ENCODE measurements around the gene TMEM161B.
"Not testable (repeated sequence)": the region's sequence is repeated elsewhere in the genome, so short reads cannot be mapped to it uniquely, and the experiment has no call there.

The TMEM161B gene

DNA sequence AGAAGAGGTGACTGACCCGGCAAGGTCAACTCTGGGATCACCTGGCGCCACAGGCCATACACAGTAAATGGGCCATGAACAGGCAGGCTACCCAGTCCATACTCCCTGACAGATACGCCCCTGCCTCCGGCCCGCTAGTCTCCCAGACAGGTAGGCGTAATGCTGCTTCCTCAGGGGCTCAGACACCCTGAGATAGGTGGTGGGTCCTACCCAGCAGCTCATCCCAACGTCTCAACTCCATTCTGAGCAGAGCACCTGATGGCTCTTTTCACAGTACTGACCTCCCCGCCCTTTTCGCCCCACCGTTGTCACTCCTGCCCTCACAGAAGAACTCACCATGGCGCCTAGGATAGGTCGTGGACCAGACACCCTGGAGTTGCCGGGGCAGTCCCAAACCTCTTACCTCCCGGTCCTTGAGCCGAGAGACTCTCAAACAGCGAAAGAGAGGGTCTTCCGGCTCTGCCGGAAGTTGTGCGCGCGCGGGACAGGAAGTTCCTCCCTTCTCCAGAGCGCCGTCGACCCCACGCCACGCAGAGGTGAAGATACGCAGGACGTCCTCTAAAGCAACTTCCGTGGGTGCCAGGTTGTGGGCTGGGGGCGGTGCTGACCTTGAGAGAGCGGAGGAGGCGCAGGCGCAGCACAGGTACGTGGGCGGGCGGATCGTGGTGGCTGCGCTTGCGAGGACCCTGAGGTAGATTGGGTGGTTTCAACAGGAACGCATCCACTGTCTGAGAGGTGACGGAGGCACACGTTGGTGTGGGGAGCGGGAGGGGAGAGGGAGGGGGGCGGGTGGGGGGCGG, at the start of gene TMEM161B:
TMEM161B (minus strand) TSS at position 461 of the 800 bp plus-strand sequence; CDS start at position 339, 122 bp downstream.
- peak; percentile 94 for DNase-seq

DNA sequence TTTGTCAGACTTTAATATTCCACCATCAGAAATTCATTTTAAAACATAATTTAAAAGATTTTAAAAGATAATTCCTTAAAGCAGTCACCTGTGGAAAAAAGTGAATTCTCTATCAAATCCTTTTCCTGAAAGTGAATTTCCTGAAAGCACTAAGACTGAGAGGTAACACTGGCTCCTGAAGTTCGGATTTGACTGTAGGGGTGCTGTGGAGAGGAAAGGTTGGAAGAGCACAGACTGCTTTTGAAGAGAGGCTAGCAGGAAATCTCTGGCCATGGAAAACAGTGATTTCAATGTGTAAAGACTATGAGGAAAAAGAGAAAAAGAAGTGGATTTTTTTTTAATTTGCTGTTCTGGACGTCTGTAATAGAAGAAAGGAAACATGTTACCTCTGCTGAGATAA, 35.7 kb upstream of the TMEM161B start:
- no peak for DNase-seq

DNA sequence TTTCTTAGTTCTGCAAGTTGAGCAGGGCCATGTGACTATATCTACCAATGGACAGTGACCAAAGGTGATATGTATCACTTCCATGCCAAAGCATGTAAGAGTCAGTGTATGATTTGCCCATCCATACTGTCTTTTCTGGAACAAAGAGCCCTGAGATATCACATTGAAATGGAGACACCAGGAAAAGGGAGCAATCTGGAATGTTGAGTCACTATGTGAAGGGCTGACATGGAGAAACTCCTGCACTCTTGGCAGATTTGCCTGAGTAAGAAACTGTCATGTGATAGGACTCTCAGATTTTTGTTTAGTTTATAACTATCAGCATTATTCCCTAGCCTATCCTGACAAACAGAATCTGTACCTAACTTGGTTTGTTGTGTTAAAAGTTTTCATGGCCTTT, 29.8 kb upstream of the TMEM161B start:
- peak; percentile 58 for DNase-seq

DNA sequence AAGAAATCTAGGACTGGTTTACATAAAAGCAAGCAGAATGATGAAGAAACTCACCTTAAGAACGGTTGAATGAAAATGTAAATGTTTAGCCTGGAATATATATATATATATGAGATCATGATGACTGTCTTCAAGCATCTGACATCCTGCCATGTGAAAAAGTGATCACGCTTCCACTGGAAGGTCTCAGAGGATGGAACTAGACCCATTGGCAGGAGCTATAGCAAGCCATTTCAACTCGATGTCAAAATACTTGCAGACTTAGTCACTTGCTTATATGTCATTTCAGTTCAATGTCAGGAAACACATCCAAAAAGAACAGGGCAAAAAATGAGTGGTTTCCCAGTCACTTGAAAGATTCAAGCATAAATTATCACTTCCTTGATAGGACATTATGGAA, 22.2 kb upstream of the TMEM161B start:
- DNase-seq: no peak

DNA sequence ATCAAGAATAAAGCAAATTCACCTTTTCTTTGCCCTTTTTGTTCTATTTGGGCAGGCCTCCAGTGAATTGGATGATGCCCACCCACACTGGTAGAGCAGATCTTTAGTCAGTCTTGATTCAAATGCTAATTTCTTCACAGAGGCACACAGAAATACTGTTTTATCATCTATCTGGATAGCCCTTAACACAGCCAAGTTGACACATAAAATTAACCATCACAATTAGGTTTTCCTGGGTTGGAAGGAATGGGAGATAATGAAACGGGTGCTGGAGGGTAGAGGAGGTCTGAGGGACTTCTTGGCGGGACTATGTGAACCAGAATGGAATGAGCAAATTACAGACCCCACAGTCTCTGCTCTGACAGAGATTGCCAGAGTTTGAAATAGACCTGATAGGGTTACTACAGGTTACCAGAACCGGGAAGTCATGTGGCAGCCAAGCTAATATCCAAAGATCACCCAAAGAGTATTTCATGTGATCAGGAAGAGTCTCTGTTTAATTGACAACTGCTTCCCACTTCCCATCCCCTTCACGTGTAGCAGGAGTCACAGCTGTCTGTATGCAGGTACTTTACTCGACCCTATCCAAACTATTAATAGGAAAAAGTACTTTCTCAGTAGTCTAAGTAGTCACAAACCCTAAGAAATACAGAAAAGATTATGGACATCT, 20.0 kb upstream of the TMEM161B start:
- no peak for DNase-seq

DNA sequence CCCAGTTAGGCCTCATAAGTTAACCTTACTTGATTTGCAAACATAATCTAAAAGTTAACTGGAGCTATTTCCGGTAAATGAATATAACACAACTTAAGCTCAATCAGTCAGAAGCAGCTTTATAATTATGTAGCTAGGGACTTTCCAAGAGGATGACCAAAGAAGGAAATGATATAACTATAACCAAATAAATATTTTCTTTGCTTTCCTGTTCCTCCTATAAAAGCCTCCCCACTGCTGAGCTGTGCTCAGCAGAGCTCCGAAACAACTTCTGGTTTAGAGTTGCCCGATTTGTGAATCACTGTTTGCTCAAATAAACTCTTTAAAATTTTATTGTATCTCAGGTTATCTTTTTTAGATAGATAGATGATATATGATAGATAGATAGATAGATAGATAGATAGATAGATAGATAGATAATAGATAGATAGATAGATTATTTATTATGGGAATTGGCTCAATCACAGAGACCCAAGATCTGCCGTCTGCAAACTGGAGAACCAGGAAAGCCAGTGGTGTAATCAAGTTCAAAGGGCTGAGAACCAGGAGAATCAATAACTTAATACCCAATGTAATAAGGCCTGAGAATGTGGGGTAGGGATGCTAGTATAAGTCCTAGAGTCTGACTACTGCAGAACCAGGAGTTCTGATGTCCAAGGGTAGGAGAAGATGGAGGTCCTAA, 19.3 kb upstream of the TMEM161B start:
- DNase-seq: no peak

DNA sequence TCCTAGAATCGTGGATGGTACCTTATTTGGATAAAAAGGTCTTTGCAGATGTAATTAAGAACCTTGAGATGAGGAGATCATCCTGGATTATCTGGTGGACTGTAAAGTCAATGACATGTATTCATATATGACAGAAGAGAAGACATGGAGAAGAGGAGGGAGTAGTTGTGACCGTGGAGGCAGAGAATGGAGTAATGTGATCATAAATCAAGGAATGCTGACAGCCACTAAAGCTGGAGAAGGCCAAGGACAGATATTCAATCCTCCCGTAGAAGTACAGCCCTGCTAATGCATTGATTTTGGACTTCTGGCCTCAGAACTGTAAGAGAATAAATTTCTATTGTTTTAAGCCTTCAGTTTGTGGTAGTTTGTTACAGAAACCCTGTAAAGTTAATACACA, 18.7 kb upstream of the TMEM161B start:
- no peak for DNase-seq

DNA sequence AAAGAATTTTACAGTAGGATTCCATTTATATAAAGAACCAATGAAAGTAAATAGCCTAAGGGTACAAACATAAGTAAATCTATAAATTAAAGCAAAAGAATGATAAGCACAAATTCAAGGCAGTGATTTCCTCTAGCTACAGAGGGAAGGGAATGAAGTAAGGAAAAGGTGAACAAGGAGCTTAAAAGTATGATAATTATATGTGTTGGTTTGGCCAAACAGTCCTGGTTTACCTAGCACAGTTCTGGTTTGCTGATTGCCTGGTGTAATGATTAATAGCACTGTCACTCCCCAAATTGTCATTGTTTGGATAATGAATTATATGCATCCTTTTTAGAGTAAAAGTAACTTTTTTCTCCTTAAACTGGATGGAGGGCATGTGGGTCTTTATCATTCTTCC, 15.0 kb upstream of the TMEM161B start:
- DNase-seq: no peak

DNA sequence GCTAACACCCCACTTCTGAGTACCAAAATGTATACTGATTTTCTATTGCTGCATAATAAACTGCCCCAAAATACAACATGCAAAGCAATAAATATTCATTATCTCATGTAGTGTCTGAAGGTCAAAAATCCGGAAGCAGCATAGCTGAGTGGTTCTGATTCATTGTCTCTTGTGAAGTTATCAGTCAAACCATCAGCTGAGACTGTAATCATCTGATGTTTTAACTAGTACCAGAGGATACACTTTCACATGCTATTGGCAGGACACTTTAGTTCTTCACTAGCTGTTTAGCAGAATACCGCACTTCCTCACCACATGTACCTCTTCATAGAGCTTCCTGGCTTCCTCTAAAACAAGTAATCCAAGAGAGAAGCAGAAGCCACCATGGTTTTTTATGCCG, 12.7 kb upstream of the TMEM161B start:
- no peak for DNase-seq

DNA sequence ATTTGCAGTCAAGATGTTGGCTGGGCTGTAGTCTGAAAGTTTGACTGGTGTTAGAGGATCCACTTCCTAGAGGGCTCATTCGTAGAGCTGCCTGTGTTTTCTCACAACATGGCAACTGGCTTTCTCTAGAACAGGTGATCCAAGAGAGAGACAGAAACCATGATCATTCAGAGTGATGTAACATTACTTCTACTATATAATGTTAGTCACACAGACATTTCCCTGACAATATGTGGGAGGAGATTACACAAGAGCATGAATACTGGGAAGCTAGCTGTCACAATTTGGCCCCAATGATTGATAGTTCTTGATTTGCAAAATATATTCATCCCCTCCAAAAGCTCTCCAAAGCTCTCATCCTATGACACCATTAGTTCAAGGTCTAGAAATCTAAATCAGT, 10.9 kb upstream of the TMEM161B start:
- DNase-seq: peak; percentile 4

DNA sequence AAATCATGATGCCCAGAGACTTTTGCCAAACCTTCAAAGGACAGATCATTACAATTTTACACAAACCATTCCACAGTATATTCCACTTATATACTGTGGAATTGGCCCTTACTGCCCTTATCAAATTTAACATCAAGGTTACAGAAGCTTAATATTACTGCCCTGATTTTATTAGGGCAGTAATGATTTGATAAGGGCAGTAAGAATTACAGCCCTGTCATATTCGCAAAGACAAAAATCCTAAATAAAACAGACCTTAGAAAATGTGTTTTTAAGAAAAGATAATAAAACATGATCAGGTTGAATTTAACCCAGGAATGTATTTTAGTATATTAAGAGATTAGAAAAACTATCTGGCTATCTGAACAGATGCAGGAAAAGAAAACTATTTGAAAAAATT, 7.7 kb upstream of the TMEM161B start:
- no peak for DNase-seq

DNA sequence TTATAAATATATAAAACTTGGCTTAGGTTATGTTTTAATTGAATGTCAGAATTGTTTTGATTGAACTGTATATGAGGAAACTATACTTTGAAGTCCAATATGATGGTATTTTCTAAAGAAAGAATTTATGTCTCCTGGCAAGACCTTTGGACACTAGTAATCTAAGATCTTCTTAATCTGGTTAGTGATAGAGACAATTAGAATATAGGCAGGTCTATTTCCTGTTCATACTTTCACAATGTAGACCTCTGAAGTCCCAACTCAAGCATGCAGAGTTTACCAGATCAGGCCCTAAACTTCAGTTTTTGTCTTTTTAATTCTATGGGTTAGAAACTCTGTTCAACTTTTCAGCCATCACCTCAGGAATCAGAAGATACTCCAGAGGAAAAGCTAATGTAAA, 6.9 kb upstream of the TMEM161B start:
- no peak for DNase-seq

DNA sequence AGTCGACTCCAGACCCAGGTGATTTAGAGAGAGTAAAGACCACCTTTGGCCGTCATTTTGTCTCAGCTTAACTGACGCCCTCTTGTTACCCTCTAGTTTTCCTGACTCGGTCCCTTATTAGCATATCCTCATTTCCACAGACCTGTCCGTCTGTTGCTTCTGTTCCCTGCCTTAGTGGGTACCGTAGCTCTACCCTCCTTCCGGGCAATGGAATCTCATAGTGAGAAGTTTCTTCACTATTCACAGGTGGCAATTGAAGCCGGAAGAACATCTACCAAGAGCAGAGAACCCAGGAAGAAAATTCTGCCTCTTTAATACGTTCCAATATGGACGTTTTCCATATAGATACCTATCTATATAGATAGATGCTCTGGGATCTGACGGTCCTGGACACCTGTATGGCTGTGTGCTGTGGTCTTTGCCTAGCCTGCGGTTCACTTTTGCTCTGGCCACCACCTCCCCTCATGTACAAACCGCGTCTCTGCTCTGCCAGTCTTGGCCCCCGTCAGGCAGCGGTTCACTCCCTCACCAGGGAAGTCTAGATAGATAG, 652 bp upstream of the TMEM161B start:
- DNase-seq: no peak

DNA sequence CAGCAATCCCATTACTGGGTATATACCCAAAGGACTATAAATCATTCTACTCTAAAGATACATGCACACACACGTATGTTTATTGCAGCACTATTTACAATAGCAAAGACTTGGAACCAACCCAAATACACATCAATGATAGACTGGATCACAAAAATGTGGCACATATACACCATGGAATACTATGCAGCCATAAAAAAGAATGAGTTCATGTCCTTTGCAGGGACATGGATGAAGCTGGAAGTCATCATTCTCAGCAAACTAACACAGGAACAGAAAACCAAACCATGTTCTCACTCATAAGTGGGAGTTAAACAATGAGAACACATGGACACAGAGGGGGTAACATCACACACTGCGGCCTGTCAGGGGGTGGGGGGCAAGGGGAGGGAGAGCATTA, 4.1 kb downstream of the TMEM161B start:
- not testable (repeated sequence) for DNase-seq

DNA sequence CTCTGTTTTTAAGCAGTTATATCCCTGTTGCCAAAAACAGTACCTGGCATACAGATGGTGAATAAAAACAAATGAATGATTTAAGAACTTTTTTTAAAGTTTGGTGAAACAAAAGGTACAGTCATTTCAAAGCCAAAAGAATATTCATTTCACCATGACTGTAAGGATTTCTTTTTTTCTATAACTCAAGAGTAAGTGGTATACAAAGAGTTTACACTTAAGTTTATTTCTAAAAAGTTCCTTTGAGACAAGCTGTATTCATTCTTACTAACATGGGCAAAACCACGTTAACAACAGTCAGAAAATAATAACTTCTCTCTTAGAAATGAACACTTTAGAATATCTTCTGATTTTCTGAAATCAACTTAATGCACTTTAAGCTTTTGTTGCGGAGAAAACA, 5.3 kb downstream of the TMEM161B start:
- DNase-seq: no peak

DNA sequence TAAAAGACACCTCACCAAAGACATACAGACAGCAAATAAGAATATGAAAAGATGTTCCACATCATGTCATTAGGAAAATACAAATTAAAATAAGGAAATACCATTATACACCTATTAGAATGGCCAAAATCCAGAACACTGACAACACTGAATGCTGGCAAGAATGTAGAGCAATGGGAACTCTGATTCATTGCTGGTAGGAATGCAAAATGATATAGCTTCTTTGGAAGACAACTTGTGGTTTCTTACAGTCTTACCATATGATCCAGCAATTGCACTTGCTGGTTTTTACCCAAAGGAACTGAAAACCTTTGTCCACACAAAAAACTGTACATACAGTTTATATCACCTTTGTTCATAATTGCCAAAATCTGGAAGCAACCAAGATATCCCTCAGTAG, 6.5 kb downstream of the TMEM161B start:
- peak; percentile 70 for DNase-seq

DNA sequence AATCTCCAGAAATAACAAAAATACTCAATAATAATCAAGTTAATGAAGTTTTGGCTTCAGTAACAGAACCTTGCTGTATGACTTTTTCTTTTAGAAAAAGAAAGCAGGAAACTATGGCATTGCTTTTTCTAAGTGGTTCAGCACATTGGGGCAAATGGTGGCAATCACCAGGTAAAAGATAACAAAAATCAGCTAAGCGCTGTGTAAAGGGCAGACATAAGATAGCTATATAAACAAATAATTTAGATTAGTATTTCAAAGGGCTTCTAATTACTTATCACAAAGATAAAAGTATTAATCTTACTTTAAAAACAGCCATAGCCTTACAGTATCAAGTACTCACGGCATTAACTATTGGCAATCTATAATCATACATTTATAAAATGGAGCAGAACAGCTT, 10.0 kb downstream of the TMEM161B start:
- DNase-seq: no peak

DNA sequence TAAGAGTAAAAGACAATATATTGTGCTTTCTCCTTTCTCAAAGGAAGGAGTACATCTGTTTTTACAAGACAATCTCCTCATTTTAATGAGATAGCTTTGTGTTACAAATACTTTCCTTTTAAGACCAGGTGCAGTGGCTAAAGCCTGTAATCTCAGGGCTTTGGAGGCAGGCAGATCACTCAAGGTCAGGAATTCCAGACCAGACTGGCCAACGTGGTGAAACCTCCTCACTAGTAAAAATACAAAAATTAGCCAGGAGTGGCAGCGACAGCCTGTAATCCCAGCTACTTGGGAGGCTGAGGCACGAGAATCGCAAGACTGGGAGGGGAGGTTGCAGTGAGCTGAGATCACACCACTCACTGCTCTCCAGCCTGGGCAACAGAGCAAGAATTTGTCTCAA, 11.8 kb downstream of the TMEM161B start:
- no peak for DNase-seq

DNA sequence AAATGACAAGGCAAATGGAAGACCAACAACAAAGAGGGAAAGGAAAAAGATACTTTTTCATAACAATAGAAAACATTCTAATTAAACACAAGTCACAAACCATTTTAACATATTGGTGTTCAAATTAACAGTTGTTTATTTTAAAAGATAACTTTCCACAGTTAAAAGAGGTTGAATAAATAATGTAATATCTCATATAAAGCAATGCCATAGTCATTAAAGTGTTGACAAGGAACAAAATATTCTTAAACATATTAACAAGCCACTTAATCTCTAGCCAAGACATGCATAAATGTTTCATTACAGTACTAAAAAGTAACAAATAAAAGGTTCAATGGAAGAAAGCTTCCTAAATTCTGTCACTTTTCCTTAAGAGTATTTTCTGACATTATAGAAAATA, 12.6 kb downstream of the TMEM161B start:
- DNase-seq: no peak

DNA sequence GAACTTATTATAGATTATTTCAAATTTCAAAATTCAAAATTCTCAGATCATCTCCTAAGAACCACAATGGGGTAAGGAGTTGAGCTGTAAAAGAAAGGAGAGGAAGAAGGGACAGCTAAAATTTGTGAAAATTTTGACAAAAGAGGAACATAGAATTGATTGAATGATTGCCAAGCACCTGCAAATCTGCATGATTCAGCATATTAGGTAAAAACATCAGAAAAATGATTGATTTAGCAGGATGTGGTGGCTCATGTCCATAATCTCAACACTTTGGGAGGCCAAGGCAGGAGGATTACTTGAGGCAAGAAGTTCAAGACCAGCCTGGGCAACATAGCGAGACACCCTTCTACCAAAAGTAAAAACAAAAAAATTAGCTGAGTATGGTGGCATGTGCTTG, 14.3 kb downstream of the TMEM161B start:
- no peak for DNase-seq

DNA sequence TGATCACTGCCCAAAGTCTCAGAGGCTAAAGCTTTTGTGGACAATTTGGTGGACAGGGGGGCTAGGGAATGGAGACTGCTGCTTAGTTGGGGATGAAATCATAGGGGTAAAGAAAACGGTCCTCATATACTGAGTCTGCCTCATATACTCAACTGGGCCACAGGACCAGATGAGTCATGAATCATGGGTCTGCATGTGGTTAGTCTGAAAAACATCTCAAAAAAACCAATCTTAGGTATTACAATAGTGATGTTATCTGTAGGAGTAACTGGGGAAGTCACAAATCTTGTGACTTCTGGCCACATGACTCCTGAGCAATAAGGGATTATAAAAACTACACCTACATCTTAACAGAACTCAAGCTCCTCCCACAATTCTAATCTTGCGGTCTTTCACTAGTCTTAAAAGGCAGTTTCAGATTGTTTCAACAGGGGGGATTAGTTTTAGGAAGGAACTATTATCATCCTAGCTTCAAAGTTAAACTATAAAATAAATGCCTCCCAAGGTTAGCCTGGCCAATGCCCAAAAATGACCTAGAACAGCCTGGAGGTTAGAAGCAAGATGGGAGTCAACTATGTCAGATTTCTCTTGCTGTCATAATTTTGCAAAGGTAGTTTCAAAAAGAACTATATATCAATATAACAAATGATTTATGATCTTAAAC, 17.5 kb downstream of the TMEM161B start:
- DNase-seq: no peak

DNA sequence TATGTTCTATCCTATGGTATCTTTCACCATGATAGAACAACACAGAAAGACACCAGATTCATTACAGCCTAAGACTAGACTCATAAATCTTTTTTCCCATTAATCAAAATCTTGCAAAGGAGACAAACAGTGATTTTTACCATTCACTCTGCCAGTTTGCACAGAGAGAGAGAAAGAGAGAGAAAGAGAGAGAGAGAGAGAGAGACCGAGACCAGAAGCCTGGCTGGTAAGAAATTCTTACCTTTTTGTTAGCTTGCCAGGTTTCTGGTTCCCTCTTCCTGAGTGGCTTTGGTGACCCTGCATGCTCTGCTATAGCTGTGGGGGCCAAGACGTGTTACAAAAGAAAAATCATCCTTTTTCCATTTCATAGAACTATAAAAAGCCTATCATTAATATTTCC, 18.6 kb downstream of the TMEM161B start:
- DNase-seq: no peak
